GM23338 (cell line): Measurements from ENCODE around the gene NPB. TPM values are rescaled to one million over a fixed set of nuclear protein-coding genes. Genes with fewer than 3 reads are reported as not detected.

Experiments used
- ATAC-seq: fragments of 200-7000 bp; cut with Tn5 transposase; 3 replicates; pipeline ENCODE4 v1.9.1; 2020
- DNase-seq: peaks from one replicate; pipeline ENCODE4 v3.0.0-alpha.2; 2015; ENCODE audit warnings: low spot score
- H2AFZ ChIP-seq: fragments of 200-600 bp; sonication (generic); 2 replicates; pipeline ENCODE4 v1.8.0; 2016; ENCODE audit warnings: antibody characterized with exemption, mild to moderate bottlenecking, moderate library complexity
- H3F3A ChIP-seq: fragments of 200-600 bp; sonication (generic); replicated peaks from 2 replicates; pipeline ENCODE4 v1.8.0; 2017; ENCODE audit warnings: antibody characterized with exemption, mixed run types, low read depth
- H3K27ac ChIP-seq: fragments of 200-600 bp; sonication (generic); 2 replicates; pipeline ENCODE4 v1.6.1; 2016; ENCODE audit warnings: low read depth
- H3K27me3 ChIP-seq: fragments of 200-600 bp; sonication (generic); 2 replicates; pipeline ENCODE4 v1.8.0; 2016; ENCODE audit warnings: mild to moderate bottlenecking, mixed run types, moderate library complexity; ENCODE audit not compliant: insufficient read depth
- H3K36me3 ChIP-seq: fragments of 200-600 bp; sonication (generic); 2 replicates; pipeline ENCODE4 v1.8.0; 2016; ENCODE audit warnings: mild to moderate bottlenecking; ENCODE audit not compliant: insufficient read depth
- H3K4me1 ChIP-seq: fragments of 200-600 bp; sonication (generic); 2 replicates; pipeline ENCODE4 v1.8.0; 2016; ENCODE audit warnings: mild to moderate bottlenecking, moderate library complexity; ENCODE audit not compliant: insufficient read depth
- H3K4me2 ChIP-seq: fragments of 200-600 bp; sonication (generic); 2 replicates; pipeline ENCODE4 v1.7.1; 2017; ENCODE audit warnings: mixed run types
- H3K4me3 ChIP-seq: fragments of 200-600 bp; sonication (generic); 2 replicates; pipeline ENCODE4 v1.6.1; 2016; ENCODE audit warnings: mixed run types
- H3K79me2 ChIP-seq: fragments of 200-600 bp; sonication (generic); replicated peaks from 2 replicates; pipeline ENCODE4 v1.8.0; 2017; ENCODE audit warnings: mild to moderate bottlenecking; ENCODE audit not compliant: insufficient read depth
- H3K9me2 ChIP-seq: fragments of 200-600 bp; sonication (generic); 2 replicates; pipeline ENCODE4 v1.8.0; 2017; ENCODE audit not compliant: insufficient read depth
- H4K20me1 ChIP-seq: fragments of 200-600 bp; sonication (generic); replicated peaks from 2 replicates; pipeline ENCODE4 v1.8.0; 2017; ENCODE audit warnings: mild to moderate bottlenecking; ENCODE audit not compliant: insufficient read depth
- H3K27ac Mint-ChIP-seq: 2 replicates; pipeline ENCODE4 v1.8.0; 2020; ENCODE audit warnings: inconsistent platforms, mild to moderate bottlenecking, moderate library complexity, mixed read lengths
- H3K27me3 Mint-ChIP-seq: 3 replicates; pipeline ENCODE4 v1.8.0; 2022; ENCODE audit warnings: low read depth, mild to moderate bottlenecking, moderate library complexity, mixed read lengths, inconsistent platforms; ENCODE audit not compliant: insufficient read depth, poor library complexity
- H3K36me3 Mint-ChIP-seq: 3 replicates; pipeline ENCODE4 v1.8.0; 2021; ENCODE audit warnings: low read depth, mild to moderate bottlenecking, inconsistent platforms, moderate library complexity, mixed read lengths
- H3K4me1 Mint-ChIP-seq: 3 replicates; pipeline ENCODE4 v1.8.0; 2020; ENCODE audit warnings: mild to moderate bottlenecking, inconsistent platforms, mixed read lengths
- H3K4me3 Mint-ChIP-seq: 3 replicates; pipeline ENCODE4 v1.8.0; 2021; ENCODE audit warnings: moderate library complexity, mild to moderate bottlenecking, inconsistent platforms, mixed read lengths
- H3K9me3 Mint-ChIP-seq: 3 replicates; pipeline ENCODE4 v1.8.0; 2020; ENCODE audit warnings: moderate library complexity, mild to moderate bottlenecking, inconsistent platforms, mixed read lengths
- CREB1 ChIP-seq: fragments of 250-450 bp; sonication (Bioruptor Pico); IDR thresholded peaks from 2 replicates; pipeline ENCODE4 v1.5.0; 2020; ENCODE audit warnings: low read depth, mild to moderate bottlenecking, moderate library complexity
- CTCF ChIP-seq, 2 experiments: fragments of 200-600 bp in 1 of 2; sonication (generic) in 1 of 2; conservative IDR thresholded peaks; 2 replicates each; pipeline versions ENCODE4 v1.5.1 to v1.6.1; 2016 to 2017; ENCODE audit warnings: antibody characterized with exemption in 2 of 2, low read depth in 2 of 2, mild to moderate bottlenecking in 2 of 2, moderate library complexity in 1 of 2
- EZH2 ChIP-seq: fragments of 200-600 bp; sonication (generic); IDR thresholded peaks from one replicate; pipeline ENCODE4 v1.8.0; 2017; ENCODE audit warnings: antibody characterized with exemption, mild to moderate bottlenecking, low read depth; ENCODE audit not compliant: unreplicated experiment
- JUNB ChIP-seq: IDR thresholded peaks from one replicate; pipeline ENCODE4 v1.6.1; 2016; ENCODE audit warnings: antibody characterized with exemption; ENCODE audit not compliant: unreplicated experiment
- POLR2AphosphoS5 ChIP-seq: IDR thresholded peaks from 2 replicates; pipeline ENCODE4 v1.6.1; 2016; ENCODE audit warnings: antibody characterized with exemption, low read depth
- ZNF331 ChIP-seq: fragments of 250-450 bp; sonication (Bioruptor Pico); IDR thresholded peaks from 2 replicates; pipeline ENCODE4 v1.5.0; 2020; ENCODE audit warnings: low read depth, mild to moderate bottlenecking, moderate library complexity
- polyA plus RNA-seq: library from polyadenylated mRNA; unstranded; fragments of >200 nt; fragmentation: Nextera tagmentation; extraction: Ambion mirVana; gene quantifications from 2 replicates; pipeline ENCODE4 v1.2.1, GENCODE V29; 2016
- total RNA-seq: library from RNA; depleted of rRNA; stranded (reverse); fragments of >200 nt; shearing (Covaris generic); gene quantifications from 2 replicates; pipeline ENCODE4 v1.2.3, GENCODE V29; 2014
- TF ChIP-seq, protein P1 (sequence below): IDR thresholded peaks from one replicate; pipeline ENCODE4 v1.6.1; 2018; ENCODE audit warnings: antibody characterized with exemption; ENCODE audit not compliant: unreplicated experiment
- TF ChIP-seq, protein P2 (sequence below): fragments of 250-450 bp; sonication (Bioruptor Pico); IDR thresholded peaks from 2 replicates; pipeline ENCODE4 v1.5.0; 2020; ENCODE audit warnings: mild to moderate bottlenecking, moderate library complexity

NPB gene
- total and polyA plus RNA-seq, 2 experiments from 2014 or later: 3.6 to 3.8 TPM

- TF ChIP-seq CTCF (conservative IDR thresholded peaks at IDR 0.05; ENCODE audit: low read depth in 2 of 2) (peak; percentile 17 to 33; a peak in 2 of 4 replicates), POLR2AphosphoS5 (0 out of 2 replicates have a peak, but pooled peaks have one; percentile 27)
These were observed 37.9 kb upstream of the NPB start (continued) for GRCh38 chr17:81863833-81864768.

DNA sequence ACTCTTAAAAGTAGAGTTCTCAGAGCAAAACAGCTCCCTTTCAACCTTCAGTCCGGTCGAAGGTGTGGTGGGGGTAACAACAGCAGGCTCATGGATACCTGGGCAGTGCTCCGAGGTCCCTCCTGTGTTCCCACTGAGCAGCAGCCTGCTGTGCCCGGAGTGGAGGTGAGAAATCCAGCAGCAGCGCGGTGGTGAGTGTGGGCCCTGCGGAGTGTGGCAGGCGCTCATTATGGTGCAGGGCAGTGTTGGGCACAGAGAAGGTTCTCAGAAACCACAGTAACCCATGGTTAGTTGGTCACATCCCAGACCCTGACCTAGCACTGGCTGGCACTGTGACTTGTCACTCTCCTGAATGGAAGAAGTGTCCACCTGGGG is 36.7 kb upstream of the NPB start:
- H3K4me2 ChIP-seq: no peak overlapping the region
- Mint-ChIP-seq H3K4me3 (no peak overlapping the region), H3K36me3 (peaks cover 38% of the 10 kb centered on the region), H3K27me3 (peaks cover 47% of the 10 kb centered on the region), H3K9me3 (peaks cover 2% of the 10 kb centered on the region; the same call in 2 of the 3 replicates), H3K4me1 (peaks cover 31% of the 10 kb centered on the region), H3K27ac (no peak overlapping the region)
- no peak overlapping the region for H3K4me3 ChIP-seq
- DNase-seq: no peak
- H3F3A ChIP-seq: peaks cover 64% of the 10 kb centered on the region
- H2AFZ ChIP-seq: no peak overlapping the region
- H3K27me3 ChIP-seq: no peaks in the 10 kb centered on the region
- H4K20me1 ChIP-seq: peaks cover 30% of the 10 kb centered on the region
- no peaks in the 10 kb centered on the region for H3K9me2 ChIP-seq
- peaks cover 36% of the 10 kb centered on the region for H3K79me2 ChIP-seq
- H3K4me1 ChIP-seq: peaks cover 15% of the 10 kb centered on the region
- no peak for ATAC-seq
- no peak overlapping the region for H3K27ac ChIP-seq
- 0 out of 2 replicates have a peak, but pooled peaks cover 6% of the 10 kb centered on the region for H3K36me3 ChIP-seq
- TF ChIP-seq CREB1 (no peak), ZNF331 (no peak), JUNB (no peak), CTCF (conservative IDR thresholded peaks at IDR 0.05; ENCODE audit: low read depth in 2 of 2) (no peak), EZH2 (no peak)
- TF ChIP-seq, protein P1, sequence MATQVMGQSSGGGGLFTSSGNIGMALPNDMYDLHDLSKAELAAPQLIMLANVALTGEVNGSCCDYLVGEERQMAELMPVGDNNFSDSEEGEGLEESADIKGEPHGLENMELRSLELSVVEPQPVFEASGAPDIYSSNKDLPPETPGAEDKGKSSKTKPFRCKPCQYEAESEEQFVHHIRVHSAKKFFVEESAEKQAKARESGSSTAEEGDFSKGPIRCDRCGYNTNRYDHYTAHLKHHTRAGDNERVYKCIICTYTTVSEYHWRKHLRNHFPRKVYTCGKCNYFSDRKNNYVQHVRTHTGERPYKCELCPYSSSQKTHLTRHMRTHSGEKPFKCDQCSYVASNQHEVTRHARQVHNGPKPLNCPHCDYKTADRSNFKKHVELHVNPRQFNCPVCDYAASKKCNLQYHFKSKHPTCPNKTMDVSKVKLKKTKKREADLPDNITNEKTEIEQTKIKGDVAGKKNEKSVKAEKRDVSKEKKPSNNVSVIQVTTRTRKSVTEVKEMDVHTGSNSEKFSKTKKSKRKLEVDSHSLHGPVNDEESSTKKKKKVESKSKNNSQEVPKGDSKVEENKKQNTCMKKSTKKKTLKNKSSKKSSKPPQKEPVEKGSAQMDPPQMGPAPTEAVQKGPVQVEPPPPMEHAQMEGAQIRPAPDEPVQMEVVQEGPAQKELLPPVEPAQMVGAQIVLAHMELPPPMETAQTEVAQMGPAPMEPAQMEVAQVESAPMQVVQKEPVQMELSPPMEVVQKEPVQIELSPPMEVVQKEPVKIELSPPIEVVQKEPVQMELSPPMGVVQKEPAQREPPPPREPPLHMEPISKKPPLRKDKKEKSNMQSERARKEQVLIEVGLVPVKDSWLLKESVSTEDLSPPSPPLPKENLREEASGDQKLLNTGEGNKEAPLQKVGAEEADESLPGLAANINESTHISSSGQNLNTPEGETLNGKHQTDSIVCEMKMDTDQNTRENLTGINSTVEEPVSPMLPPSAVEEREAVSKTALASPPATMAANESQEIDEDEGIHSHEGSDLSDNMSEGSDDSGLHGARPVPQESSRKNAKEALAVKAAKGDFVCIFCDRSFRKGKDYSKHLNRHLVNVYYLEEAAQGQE: no peak
- TF ChIP-seq, protein P2, sequence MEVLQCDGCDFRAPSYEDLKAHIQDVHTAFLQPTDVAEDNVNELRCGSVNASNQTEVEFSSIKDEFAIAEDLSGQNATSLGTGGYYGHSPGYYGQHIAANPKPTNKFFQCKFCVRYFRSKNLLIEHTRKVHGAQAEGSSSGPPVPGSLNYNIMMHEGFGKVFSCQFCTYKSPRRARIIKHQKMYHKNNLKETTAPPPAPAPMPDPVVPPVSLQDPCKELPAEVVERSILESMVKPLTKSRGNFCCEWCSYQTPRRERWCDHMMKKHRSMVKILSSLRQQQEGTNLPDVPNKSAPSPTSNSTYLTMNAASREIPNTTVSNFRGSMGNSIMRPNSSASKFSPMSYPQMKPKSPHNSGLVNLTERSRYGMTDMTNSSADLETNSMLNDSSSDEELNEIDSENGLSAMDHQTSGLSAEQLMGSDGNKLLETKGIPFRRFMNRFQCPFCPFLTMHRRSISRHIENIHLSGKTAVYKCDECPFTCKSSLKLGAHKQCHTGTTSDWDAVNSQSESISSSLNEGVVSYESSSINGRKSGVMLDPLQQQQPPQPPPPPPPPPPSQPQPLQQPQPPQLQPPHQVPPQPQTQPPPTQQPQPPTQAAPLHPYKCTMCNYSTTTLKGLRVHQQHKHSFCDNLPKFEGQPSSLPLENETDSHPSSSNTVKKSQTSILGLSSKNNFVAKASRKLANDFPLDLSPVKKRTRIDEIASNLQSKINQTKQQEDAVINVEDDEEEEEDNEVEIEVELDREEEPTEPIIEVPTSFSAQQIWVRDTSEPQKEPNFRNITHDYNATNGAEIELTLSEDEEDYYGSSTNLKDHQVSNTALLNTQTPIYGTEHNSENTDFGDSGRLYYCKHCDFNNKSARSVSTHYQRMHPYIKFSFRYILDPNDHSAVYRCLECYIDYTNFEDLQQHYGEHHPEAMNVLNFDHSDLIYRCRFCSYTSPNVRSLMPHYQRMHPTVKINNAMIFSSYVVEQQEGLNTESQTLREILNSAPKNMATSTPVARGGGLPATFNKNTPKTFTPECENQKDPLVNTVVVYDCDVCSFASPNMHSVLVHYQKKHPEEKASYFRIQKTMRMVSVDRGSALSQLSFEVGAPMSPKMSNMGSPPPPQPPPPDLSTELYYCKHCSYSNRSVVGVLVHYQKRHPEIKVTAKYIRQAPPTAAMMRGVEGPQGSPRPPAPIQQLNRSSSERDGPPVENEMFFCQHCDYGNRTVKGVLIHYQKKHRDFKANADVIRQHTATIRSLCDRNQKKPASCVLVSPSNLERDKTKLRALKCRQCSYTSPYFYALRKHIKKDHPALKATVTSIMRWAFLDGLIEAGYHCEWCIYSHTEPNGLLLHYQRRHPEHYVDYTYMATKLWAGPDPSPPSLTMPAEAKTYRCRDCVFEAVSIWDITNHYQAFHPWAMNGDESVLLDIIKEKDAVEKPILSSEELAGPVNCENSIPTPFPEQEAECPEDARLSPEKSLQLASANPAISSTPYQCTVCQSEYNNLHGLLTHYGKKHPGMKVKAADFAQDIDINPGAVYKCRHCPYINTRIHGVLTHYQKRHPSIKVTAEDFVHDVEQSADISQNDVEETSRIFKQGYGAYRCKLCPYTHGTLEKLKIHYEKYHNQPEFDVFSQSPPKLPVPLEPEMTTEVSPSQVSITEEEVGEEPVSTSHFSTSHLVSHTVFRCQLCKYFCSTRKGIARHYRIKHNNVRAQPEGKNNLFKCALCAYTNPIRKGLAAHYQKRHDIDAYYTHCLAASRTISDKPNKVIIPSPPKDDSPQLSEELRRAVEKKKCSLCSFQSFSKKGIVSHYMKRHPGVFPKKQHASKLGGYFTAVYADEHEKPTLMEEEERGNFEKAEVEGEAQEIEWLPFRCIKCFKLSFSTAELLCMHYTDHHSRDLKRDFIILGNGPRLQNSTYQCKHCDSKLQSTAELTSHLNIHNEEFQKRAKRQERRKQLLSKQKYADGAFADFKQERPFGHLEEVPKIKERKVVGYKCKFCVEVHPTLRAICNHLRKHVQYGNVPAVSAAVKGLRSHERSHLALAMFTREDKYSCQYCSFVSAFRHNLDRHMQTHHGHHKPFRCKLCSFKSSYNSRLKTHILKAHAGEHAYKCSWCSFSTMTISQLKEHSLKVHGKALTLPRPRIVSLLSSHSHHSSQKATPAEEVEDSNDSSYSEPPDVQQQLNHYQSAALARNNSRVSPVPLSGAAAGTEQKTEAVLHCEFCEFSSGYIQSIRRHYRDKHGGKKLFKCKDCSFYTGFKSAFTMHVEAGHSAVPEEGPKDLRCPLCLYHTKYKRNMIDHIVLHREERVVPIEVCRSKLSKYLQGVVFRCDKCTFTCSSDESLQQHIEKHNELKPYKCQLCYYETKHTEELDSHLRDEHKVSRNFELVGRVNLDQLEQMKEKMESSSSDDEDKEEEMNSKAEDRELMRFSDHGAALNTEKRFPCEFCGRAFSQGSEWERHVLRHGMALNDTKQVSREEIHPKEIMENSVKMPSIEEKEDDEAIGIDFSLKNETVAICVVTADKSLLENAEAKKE (CRISPR knock-in tag): no peak
